Cardiac muscle cell (in vitro differentiated cells and primary cell): ENCODE results near the gene ZNF667. TPM values are rescaled to one million over a fixed set of nuclear protein-coding genes. Genes with fewer than 3 reads are reported as not detected.

Experiments used
- DNase-seq, 2 donors: peaks; one replicate each; pipeline versions ENCODE4 v3.0.0 to v3.0.0-alpha.2; 2010 to 2017; ENCODE audit warnings: low read depth in 1 of 2, low spot score in 1 of 2
- H3K27ac ChIP-seq: fragments of 200-600 bp; sonication (generic); 2 replicates; pipeline ENCODE4 v1.5.1; 2016
- H3K27me3 ChIP-seq: fragments of 200-600 bp; sonication (generic); 2 replicates; pipeline ENCODE4 v1.6.0; 2016; ENCODE audit warnings: control low read depth
- H3K36me3 ChIP-seq: fragments of 200-600 bp; sonication (generic); 2 replicates; pipeline ENCODE4 v1.5.1; 2016; ENCODE audit warnings: control low read depth
- H3K4me1 ChIP-seq: fragments of 200-600 bp; sonication (generic); 2 replicates; pipeline ENCODE4 v1.8.1; 2017; ENCODE audit warnings: low read depth, mild to moderate bottlenecking, mixed run types
- H3K4me3 ChIP-seq: fragments of 200-600 bp; sonication (generic); 2 replicates; pipeline ENCODE4 v1.5.1; 2016; ENCODE audit warnings: mild to moderate bottlenecking
- H3K9me3 ChIP-seq: fragments of 200-600 bp; sonication (generic); 2 replicates; pipeline ENCODE4 v1.5.1; 2017; ENCODE audit warnings: low read depth, mild to moderate bottlenecking, control low read depth
- polyA plus RNA-seq: library from polyadenylated mRNA; unstranded; fragments of >200 nt; fragmentation: Nextera tagmentation; extraction: Ambion mirVana; gene quantifications from 2 replicates; pipeline ENCODE4 v1.2.1, GENCODE V29; 2016
- total RNA-seq: library from RNA; depleted of rRNA; stranded (reverse); fragments of >200 nt; gene quantifications from 2 replicates; pipeline ENCODE4 v1.2.3, GENCODE V29; 2016
- TF ChIP-seq, protein P1 (sequence below): IDR thresholded peaks from 2 replicates; pipeline ENCODE4 v1.5.1; 2012; ENCODE audit warnings: low read depth, mild to moderate bottlenecking, low read length

ZNF667 gene
- total and polyA plus RNA-seq, 2 experiments from 2014 or later: 6.5 to 9.3 TPM

DNA sequence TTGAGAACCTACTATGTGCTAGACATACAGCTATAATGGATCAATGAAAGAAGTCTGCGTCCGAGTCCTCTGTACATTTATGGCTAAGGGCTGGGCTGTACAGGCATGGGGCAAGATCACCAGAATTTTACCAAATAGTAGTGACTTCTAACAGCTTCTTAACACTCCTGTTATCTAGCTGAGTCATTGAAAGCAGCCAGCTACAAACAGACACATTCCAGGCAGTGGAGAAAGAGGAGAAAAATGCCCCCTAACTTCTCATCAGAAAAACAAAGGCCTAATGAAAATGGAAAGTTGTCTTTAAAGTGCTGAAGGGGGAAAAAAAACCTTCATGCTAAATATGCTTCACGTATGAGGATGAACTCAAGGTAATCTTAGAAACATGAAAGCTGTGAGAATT lies 14.3 kb upstream of the ZNF667 start:
- no peaks in the 10 kb centered on the region for H3K36me3 ChIP-seq
- no peak overlapping the region for H3K4me3 ChIP-seq
- H3K4me1 ChIP-seq: peaks cover 9% of the 10 kb centered on the region
- no peaks in the 10 kb centered on the region for H3K9me3 ChIP-seq
- H3K27ac ChIP-seq: peak overlapping the region; percentile 80
- H3K27me3 ChIP-seq: no peaks in the 10 kb centered on the region
- peak in 1 of 2 donors; percentile 15 for DNase-seq
- TF ChIP-seq, protein P1, sequence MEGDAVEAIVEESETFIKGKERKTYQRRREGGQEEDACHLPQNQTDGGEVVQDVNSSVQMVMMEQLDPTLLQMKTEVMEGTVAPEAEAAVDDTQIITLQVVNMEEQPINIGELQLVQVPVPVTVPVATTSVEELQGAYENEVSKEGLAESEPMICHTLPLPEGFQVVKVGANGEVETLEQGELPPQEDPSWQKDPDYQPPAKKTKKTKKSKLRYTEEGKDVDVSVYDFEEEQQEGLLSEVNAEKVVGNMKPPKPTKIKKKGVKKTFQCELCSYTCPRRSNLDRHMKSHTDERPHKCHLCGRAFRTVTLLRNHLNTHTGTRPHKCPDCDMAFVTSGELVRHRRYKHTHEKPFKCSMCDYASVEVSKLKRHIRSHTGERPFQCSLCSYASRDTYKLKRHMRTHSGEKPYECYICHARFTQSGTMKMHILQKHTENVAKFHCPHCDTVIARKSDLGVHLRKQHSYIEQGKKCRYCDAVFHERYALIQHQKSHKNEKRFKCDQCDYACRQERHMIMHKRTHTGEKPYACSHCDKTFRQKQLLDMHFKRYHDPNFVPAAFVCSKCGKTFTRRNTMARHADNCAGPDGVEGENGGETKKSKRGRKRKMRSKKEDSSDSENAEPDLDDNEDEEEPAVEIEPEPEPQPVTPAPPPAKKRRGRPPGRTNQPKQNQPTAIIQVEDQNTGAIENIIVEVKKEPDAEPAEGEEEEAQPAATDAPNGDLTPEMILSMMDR: no peak

DNA sequence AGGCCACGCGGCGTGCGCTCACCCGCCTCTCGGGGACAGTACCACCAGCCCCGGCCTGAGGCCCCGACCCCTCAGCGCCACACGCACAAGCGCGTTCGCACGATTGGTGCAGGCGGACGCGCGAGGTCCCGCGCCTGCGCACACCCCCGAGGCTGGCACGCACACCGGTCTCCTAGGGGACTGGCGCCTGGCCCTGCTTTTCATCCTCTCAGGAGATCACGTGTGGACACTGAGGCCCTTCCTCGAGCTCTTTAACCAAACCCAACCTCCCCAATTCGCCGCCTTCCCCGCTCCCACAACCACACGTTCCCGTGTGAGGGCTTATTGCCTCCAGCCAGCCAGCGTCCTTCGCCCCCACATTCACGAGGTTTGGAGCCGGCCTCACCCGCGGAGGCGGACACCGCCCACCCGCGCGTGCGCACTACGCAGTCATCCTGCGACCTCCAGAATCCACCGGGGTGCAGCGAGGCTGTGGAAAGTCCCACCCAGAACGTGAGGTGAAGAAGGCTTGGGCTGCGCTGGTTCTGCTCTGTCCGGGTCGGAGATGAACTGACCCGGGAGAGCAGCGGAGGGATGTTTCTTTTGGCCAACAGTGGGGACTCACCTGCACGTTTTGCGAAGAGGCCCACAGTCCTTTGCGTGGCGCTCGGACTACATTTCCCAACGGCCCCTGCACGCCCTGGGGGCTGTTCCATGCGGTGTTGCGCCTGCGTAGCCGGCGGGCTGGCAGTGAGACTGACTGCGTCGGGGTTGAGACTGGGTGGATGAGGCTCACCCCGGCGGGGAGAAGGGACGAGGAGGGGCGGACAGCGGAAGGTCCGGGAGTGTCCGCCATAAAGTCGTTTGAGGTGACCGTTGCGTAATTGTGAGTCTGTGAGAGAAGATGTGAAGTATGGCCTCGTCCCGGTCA lies 539 bp upstream of the ZNF667 start:
- peak overlapping the region; percentile 69 for H3K4me3 ChIP-seq
- H3K9me3 ChIP-seq: no peaks in the 10 kb centered on the region
- TF ChIP-seq, protein P1: no peak
- H3K36me3 ChIP-seq: no peaks in the 10 kb centered on the region
- H3K27ac ChIP-seq: peak overlapping the region; percentile 79
- peak; percentile 81 to 95 for DNase-seq
- H3K27me3 ChIP-seq: no peaks in the 10 kb centered on the region
- H3K4me1 ChIP-seq: no peaks in the 10 kb centered on the region

DNA sequence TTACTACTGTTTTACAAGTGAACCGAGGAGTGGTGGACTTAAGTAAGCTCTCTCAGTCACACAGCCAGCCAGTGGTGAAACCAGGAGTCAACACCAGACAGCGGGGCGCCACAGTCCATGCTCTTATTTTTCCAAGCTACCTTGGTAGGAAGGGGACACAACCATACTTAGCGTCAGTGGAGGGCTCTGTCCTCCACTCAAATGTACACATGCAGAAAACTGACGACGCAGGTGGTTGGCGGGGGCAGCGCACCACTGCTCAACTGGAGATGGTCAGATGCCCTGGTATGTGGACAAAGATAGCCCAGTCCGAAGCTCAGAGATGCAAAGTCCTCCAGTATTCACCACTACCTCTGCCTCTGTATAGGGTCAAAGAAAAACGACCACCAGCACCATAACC lies 1.1 kb downstream of the ZNF667 start:
- TF ChIP-seq, protein P1: no peak
- Histone ChIP-seq H3K4me3 (no peak overlapping the region), H3K27me3 (no peaks in the 10 kb centered on the region), H3K4me1 (no peaks in the 10 kb centered on the region), H3K27ac (no peak overlapping the region), H3K36me3 (no peaks in the 10 kb centered on the region), H3K9me3 (no peaks in the 10 kb centered on the region)
- no peak for DNase-seq

DNA sequence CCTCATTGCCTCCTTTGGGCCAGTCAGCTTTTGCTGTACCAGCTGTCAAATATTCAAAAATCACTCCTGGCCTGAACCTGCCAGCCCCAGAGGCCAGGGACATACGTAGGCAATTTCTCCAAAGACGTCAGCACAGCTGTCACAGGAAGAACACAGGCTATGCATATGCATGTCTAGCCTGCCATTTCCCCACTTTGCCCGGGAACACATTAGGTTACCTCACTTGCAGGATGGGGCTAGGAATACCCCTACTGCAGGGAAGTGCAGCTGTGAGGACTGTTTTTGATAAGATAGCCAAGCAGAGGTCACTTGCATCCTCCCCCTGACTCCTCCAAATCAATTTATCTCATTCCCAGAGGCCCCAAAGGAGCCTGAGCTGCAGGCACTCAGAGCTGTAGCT lies 2.8 kb downstream of the ZNF667 start:
- no peaks in the 10 kb centered on the region for H3K36me3 ChIP-seq
- H3K4me3 ChIP-seq: no peak overlapping the region
- H3K9me3 ChIP-seq: no peaks in the 10 kb centered on the region
- no peaks in the 10 kb centered on the region for H3K4me1 ChIP-seq
- peak overlapping the region; percentile 69 for H3K27ac ChIP-seq
- TF ChIP-seq, protein P1: no peak
- no peaks in the 10 kb centered on the region for H3K27me3 ChIP-seq
- no peak for DNase-seq

DNA sequence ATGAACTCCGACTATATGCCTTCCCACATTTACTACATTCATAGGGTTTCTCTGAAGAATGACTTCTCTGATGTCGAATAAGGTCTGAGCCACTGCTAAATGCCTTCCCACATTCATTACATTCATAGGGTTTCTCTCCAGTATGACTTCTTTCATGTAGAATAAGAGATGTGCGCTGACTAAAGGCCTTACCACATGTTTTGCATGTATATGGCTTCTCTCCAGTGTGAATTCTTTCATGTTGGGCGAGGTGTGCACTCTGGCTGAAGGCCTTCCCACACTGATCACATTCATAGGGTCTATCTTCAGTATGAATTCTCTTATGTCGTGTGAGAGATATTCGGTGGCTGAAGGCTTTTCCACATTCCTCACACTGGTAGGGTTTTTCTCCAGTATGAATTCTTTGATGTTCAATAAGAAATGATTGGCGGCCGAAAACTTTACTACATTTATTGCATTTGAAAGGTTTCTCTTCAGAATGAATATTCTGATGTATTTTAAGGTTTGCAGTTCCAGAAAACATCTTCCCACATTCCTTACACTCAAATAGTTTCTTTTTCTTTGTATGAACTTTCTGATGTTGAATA lies 35.8 kb downstream of the ZNF667 start:
- TF ChIP-seq, protein P1: no peak
- Histone ChIP-seq H3K36me3 (no peaks in the 10 kb centered on the region), H3K27me3 (no peaks in the 10 kb centered on the region), H3K9me3 (peaks cover 8% of the 10 kb centered on the region), H3K4me3 (no peak overlapping the region), H3K27ac (no peak overlapping the region), H3K4me1 (no peaks in the 10 kb centered on the region)
- no peak for DNase-seq
